Measurements from ENCODE around the gene CCDC15.

CCDC15 gene

DNA sequence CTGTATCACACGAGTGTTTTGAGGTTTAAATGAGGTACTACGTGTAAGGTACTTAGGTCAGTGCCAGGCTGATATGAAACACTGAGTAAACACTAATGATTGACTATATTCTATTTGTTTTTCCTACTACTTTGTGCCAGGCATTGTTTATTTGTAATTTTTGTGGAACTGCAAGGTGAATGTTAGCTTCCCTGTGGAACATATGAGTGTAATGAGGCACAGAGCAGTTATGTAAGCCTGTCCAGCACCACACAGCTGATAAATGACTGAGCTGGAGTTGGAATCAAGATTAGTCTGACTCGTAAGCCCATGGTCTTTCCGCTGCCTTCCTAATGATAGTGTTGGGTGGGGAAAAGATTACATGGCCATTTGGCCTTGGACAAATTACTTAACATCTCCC lies 115.0 kb downstream of the CCDC15 start:
- peak overlapping the region in 1 of 2 donors; percentile 79 for H3K27ac ChIP-seq
- TF ChIP-seq, protein P1, sequence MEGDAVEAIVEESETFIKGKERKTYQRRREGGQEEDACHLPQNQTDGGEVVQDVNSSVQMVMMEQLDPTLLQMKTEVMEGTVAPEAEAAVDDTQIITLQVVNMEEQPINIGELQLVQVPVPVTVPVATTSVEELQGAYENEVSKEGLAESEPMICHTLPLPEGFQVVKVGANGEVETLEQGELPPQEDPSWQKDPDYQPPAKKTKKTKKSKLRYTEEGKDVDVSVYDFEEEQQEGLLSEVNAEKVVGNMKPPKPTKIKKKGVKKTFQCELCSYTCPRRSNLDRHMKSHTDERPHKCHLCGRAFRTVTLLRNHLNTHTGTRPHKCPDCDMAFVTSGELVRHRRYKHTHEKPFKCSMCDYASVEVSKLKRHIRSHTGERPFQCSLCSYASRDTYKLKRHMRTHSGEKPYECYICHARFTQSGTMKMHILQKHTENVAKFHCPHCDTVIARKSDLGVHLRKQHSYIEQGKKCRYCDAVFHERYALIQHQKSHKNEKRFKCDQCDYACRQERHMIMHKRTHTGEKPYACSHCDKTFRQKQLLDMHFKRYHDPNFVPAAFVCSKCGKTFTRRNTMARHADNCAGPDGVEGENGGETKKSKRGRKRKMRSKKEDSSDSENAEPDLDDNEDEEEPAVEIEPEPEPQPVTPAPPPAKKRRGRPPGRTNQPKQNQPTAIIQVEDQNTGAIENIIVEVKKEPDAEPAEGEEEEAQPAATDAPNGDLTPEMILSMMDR (IDR thresholded peaks at IDR 0.05), result no peak
- no peak for DNase-seq (ENCODE audit: low spot score)
- no peak overlapping the region for H3K4me3 ChIP-seq

DNA sequence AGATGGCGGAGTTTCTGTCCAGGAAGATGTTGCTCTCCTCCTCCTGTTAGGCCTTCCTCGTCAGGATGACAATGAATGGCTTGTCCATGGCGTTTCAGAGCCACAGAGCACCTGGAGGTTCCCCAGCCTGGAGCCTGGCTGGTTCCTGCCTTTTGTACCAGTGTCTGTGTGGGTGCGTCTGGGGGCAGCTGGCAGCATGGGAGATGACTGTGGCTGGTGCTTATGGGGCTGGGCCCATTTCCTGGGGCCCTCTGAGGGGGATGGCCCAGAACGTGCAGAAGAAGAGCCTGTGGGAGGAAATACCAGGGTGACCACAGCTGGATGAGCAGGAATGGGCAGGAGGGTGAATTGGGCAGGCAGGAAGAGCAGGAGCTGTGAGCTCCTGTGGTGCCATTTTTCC lies 115.8 kb downstream of the CCDC15 start:
- Histone ChIP-seq H3K4me3 (no peak overlapping the region), H3K27ac (peak overlapping the region; percentile 5 to 79)
- TF ChIP-seq, protein P1 (IDR thresholded peaks at IDR 0.05), result no peak
- DNase-seq (ENCODE audit: low spot score), result no peak

DNA sequence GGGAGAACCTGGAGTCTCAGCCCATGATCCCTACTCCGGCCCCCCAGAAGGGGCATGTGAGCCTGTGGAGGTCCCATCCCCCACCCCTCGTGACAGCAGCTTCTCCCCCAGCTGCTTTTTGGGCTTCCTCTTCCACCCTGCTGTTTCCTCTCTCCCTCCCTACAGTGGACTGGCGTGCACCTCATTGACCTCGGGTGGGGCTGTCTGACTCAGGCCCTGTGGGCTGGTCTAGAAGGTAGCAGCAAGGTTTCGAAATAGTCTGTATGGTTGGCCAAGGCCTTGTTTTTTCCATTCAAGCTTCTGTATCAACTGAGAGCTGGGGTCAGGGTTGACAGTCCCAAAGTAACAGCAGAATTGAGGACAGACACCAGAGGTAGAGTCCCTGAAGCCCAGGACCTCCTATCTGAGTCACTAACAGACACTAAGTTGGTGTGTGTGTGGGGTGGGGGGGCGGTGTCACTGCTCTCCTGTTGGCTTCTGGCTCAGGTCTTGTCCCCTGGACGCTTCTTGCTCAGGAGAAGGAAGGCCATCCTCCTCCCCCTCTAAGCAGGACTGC lies 116.8 kb downstream of the CCDC15 start:
- H3K4me3 ChIP-seq, result no peak overlapping the region
- TF ChIP-seq, protein P1 (IDR thresholded peaks at IDR 0.05), result no peak
- peak; percentile 77 for DNase-seq (ENCODE audit: low spot score)
- peak overlapping the region; percentile 31 to 79 for H3K27ac ChIP-seq

DNA sequence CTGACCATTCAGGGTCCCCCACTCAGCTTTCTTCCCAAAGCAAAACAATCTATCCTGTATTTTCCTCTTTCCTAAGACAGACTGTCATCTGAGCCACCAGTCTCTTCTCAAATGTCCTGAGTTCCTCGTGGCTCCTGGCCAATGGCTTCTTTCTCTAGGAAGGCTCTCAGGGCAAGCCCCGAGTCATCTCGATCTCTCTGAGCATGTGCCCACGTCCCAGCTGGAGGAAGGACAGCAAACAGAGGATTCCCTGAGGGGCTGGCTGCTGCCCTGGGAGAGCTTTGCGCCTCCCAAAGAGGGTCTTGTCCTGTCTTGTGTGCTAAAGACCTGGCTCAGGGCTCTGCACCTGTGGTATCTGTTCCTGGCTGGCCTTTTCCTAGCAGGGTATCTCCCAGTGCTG lies 117.4 kb downstream of the CCDC15 start:
- TF ChIP-seq, protein P1 (IDR thresholded peaks at IDR 0.05), result no peak
- H3K27ac ChIP-seq, result peak overlapping the region in 1 of 2 donors; percentile 79
- DNase-seq (ENCODE audit: low spot score), result no peak

DNA sequence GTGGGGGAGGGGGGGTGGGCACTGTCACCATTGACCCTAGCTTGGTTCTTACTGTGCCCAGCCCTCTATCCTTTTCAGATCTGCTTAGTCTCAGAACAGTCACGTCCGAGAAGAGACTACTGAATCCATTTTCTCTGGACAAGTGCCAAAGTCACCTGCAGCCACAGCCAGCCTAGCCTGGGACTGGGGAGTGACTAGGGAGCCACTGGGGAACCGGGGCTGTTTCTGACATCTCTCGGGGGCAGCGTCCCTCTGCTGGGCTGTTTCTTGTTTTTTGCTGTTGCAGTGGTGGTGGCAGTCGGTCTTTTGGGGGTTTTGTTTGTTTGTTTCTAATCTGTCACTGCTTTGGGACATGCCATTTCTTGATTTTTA lies 117.8 kb downstream of the CCDC15 start:
- TF ChIP-seq, protein P1 (IDR thresholded peaks at IDR 0.05), result no peak
- Histone ChIP-seq H3K27ac (peak overlapping the region in 1 of 2 donors; percentile 79), H3K4me3 (no peak overlapping the region)
- DNase-seq (ENCODE audit: low spot score), result no peak

More for the DNA sequence above, 117.4 kb downstream of the CCDC15 start:
- H3K4me3 ChIP-seq, result no peak overlapping the region

DNA sequence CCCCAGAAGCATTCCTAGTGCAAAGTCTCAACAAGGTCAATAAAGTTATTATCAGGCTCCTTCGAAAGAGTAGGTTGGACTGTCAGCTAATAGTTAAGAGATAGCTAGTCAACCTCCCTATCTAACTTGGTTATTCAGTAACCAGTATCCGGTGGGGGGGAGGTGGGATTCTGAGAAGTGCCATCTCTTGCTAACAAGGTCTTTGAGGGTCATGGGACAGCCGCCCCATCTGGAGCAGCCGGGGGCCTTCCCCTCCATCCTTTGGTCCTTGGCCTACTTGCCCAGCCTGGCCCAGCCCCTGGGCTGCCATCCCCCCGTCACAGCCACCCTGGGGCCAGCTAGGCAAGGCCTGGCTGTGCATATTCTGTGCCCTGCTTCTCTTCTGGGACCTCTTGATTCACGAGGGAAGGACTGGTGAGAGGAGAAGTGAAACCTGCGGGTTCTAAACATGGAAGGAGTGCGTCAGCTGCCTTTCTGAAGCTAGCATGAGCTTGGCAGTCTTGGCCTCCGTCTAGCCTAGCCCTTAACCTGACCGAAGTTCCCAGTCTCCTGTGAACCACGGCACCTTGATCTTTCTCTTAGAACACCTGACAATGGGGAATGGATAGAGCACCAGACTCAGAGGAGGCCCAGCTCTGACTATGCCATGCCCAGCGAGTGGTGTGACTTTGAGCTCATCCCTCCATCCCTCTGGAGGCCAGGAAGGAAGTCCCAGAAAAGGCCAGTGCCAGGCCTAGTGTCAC lies 118.4 kb downstream of the CCDC15 start:
- H3K4me3 ChIP-seq, result no peak overlapping the region
- H3K27ac ChIP-seq, result peak overlapping the region; percentile 14 to 79
- DNase-seq (ENCODE audit: low spot score), result peak; percentile 71
- TF ChIP-seq, protein P1 (IDR thresholded peaks at IDR 0.05), result no peak
